ENCODE measurements around the gene BBS9.
"Not testable (repeated sequence)": the region's sequence is repeated elsewhere in the genome, so short reads cannot be mapped to it uniquely, and the experiment has no call there.

BBS9 gene

DNA sequence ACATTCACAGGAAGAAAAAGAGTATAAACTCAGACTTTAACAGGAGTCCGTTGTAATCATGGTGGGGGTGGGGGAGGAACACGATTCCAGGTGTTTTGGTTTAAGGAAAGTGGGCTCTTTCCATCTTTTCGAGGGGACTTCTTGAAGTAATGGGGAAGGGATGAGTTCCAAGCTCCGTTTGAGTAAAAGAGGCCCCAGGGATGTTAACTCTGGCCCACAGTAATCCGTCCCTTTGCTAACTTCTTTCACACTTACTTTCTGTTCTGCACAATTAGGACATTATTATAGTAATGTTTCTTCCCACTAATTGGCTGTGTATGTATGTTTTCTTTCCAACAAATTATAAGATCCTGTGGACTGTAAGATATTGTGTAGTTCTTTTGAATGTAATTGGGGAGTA, 374.4 kb downstream of the BBS9 start:
- no peak for DNase-seq

DNA sequence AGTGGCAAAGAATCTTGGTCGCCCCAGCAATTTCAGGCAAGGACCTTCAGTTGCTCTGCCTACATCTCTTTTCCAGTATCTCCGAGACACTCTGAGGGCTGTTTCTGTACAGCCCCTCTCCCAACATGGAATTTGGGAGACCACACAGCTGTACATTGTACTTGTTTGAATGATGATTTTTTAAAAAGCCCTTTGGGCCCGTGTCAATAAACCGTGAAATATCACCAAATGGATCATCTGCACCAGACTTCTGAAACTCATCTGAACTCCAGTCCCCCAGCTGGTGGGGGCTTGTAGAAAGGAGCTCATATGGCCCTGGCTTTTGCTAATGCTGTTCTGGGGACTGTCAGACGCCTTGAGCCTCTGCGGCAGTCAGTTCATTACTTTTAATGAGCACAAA, 374.9 kb downstream of the BBS9 start:
- no peak for DNase-seq

DNA sequence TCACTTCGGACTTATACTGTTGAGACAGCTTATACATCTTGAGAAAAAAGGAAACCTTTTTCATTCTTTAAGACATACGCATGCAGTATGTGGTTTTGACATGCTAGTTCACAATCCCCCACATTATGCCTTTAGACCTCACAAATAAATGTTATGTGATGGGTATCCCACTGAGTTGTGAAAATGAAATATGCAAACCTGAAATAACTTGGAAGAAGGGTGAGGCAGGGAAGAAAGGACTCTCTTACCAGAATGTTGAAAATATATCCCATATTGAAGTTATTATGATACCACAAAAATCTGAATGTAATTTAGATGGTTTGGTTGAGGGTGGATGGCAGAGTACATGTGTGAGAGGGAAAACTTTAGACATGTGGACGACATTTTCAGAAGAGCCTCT, 379.8 kb downstream of the BBS9 start:
- DNase-seq: no peak

DNA sequence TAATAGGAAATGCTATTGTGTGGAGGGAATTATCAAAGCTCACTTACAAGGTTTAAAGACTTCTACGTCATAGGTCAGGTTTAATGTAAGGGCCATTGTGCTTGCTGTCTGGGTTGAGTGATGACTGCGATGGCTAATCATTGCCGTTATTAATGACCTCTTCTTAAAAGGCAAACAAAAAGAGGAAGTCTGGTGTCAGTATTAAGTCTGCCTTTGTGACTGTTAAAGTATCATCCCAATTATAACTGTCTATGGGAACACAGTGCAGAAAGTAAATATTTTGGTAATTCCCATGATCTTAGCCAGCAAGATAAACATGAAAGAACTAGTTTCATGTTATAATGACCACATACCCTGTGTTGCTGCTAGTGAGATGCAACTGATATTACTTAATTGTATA, 382.4 kb downstream of the BBS9 start:
- DNase-seq: no peak

DNA sequence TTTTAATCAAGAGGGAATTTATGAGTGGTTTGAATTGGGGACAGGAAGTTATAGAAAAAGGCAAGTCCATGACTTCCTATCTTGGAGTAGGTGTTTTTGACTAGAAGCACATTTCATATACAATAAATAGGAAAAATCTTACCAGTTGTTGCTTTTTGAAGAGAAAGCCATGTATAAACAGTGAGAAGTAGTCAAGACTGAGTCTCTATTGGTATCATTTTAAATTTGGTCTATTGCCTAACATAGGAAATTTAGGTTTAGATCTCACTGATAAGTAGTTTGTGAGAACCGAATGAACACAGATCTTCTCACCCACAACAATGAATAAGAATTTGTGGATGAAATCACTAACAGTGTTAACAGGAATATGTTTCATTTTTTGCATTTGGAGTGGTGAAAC, 387.2 kb downstream of the BBS9 start:
- peak in 1 of 5 experiments; percentile 56 for DNase-seq

DNA sequence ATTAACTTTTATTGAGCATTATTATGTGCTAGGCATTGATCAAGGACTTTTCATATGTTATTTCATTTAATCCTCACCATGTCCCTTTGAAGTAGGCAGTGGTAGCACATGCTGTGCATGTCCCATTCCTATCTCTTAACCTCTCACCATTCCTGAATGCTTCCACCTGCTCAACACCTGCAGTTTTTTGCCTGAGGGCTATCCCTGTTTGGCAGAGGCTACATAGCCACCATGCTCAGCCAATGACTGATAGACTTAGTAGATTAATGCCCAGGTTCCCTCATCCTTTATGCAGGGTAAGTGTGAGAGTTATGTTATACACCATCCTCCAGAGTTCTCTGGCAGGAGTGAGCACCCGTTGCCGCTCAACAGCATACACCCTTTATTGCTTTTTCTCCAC, 387.8 kb downstream of the BBS9 start:
- DNase-seq: no peak

DNA sequence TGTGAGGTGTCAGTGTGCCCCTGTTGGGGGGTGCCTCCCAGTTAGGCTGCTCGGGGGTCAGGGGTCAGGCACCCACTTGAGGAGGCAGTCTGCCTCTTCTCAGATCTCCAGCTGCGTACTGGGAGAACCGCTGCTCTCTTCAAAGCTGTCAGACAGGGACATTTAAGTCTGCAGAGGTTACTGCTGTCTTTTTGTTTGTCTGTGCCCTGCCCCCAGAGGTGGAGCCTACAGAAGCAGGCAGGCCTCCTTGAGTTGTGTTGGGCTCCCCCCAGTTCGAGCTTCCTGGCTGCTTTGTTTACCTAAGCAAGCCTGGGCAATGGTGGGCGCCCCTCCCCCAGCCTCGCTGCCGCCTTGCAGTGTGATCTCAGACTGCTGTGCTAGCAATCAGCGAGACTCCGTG, 397.6 kb downstream of the BBS9 start:
- not testable (repeated sequence) for DNase-seq

DNA sequence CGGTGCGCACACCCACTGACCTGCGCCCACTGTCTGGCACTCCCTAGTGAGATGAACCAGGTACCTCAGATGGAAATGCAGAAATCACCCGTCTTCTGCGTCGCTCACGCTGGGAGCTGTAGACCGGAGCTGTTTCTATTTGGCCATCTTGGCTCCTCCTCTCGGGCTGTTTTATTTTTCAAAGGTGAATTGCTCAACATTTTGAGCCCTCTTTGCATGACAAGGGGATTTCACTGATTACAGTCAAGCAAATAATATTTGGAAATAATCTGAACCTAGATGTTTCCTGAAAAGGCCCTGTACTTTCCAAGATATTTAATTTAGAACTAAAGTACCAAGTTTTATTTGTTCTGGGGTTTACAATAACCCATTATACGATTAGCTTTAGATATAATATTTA, 398.2 kb downstream of the BBS9 start:
- DNase-seq: not testable (repeated sequence)

DNA sequence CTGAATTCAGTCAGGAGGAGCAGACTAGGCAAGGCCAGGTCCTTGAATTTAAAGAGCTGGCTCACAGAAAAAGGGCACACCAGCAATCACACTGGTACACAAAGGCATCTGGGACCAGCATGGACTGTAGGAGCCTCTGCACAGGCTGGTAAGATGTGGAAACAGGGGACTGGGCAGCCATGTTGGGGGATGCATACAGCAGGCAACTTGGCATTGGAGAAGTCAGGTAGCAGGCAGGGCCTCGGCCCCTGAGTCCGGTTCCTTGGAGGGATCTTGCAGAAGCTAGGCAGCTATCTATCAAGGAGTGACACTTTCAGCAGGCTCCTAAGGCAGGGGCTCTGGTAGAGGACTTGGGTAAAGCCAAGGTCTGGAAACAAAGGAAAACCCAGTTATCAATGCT, 399.7 kb downstream of the BBS9 start:
- DNase-seq: no peak

DNA sequence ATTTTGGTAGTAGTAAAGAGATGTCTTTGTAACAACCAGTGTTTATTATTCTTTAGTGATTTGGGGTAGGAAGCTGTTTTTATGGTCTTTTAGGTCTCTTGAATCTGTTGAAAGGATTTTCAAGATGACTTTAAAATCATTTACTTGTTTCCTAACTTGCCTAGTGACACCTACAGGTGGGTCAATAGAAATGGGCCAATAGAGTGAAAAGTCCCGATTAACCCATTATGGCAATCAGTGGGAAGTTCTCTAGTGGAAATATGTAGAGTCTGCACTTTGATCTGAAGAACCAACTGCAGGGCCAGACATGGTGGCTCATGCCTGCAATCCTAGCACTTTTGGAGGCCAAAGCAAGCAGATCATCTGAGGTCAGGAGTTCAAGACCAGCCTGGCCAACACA, 401.3 kb downstream of the BBS9 start:
- no peak for DNase-seq

DNA sequence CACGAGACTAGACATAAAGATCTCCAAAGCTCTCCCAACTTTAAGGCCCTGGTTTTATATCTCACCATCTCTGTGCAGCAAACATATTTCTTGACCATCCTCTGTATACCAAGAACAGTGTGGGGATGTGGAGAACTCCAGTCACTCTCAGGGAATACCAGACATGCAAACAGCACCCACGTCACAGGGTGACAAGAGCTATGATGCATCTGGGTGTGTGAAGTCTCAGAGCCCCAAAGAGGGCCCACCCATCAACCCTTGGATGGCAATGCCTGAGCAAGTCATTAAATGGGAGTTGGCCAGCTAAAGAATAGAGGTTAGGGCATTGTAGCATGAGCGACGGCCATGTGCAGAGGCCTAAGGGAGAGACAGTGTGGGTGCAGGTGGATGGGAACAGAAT, 402.5 kb downstream of the BBS9 start:
- no peak for DNase-seq

DNA sequence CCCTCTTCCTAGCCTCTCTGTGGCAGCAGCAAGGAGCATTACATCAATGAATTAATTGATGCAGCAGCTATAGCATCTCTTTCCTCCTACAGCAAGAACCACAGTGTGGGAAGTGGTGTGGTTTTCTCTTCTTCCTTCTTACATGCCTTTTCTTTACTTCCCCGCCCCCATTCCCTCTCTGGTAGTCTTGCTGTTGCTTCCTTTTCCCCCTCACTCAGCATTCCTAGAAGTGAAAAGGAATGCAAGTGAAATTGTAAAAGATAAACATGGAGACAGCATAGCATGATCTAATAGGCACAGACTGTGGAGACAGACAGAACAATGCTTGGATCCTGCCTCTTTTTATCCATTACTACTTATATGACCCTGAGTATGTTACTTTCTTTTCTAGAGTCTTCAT, 405.5 kb downstream of the BBS9 start:
- DNase-seq: no peak

DNA sequence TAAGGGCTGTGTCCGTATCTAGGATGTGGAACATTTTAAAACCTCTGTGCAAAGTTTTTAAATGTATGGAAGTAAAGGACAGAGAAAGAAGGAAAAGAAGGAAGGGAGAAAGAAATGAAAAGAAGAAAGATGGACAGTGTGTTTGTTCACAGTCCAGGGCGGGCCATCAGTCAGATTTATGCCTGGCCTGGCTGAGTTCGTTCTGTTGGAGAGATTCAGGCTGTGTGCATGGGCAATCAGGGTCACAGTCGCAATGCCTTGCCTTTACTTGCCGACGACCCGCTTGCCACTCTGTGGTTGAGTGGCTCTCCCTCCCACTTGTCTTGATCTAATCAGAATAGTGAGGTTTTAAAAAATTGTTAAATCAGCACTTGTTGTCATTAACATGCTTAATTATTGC, 406.6 kb downstream of the BBS9 start:
- no peak for DNase-seq

DNA sequence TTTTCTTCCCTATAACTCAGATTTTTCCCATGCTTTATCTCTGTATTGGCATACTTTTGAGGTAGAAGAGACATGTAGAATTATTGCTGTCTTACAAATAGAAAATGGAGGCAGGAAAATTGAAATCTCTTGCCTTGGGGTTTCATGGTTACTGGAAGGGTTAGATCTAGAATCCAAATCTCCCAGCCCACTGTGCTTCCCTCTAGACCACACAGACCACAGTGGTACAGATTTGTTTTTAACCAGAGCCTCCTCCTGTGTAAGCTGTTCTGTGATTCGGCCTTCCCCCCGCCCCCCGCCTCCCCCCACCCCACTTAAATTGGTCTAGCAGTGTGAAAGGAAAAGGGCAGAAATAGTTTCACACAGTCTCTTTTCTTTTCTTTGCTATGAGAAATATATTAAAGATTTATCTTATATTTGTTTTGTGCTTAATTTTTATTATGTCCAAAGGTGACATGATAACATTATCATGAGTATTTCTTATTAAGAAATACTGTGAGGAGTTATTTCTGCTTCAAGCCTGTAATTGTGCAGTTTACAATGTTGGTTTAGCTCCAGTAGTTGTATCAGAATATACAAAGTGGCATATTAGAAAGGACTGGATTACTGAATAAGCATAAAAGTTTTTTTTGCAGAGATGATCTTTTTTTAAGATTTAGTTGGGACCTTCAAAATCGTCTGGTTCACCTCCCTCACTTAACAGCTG, 407.2 kb downstream of the BBS9 start:
- peak in 1 of 5 experiments; percentile 3 for DNase-seq

DNA sequence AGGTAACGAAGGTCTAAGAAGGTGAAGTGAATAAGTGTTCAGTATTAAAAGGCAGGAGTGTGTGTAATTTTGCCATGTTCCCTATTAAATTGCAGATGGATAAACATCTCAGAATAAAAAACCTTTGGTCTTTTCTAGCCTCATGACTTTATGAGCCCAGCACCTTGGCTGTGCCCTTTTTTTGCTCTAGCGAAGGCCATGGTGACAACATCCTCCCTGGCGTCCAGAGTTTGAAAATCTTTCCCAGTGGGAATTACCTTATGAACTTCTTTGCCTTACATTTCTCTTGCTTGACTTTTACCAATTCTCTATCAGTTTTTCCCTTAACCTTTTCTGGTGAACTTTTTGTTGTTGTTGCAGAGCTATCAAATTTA, 407.7 kb downstream of the BBS9 start:
- DNase-seq: no peak

DNA sequence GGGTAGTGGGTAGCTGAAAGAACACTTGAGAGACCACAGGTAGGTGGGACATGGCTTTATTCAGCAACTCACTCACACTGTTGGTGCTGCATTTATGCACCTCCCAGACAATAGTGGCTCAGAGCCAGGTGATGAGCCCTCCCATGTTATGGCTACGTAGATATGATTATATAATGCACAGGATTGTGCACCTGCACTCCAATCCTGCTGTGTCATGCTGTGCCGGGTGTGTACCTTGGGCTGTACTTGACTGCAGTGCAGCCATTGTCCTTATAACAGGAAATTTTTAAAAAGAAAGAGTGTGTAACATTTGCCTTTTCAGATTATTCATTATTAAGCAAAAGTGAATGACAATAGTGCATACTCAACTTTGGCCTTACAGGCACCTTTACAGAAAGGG, 409.8 kb downstream of the BBS9 start:
- peak in 1 of 5 experiments; percentile 14 for DNase-seq

DNA sequence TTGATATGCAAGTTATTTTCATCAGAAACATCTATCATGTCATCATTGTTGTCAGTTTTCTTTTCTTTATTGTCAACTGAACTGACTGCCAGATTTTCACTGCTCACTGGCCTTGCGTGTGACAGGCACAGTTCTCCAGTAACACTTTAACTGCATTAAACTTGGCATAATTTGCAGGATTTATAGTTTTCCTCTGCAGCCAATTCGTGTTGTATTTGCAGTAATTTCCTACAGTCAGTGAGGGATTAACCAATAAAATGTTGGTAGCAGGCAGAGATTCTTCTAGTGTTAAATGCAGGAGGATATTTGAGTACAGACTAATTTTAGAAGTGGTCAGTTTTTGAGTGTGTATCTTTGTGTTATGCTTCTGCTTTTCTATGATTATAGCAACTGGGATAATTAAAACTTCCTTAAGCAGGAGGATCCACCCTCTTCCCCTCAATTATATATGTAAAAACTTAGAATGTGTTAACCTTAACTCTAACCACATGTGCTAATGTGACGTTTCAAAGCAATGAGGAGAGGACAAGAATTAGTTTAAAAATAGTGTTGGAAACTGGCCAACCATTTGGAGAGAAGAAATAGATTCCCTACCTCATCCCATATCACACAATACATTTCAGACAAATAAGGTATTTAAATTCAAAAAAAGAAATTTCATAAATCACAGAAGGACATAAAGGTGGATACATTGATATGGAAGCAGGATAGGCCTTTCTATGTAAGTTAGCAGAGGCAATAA, 410.5 kb downstream of the BBS9 start:
- no peak for DNase-seq

DNA sequence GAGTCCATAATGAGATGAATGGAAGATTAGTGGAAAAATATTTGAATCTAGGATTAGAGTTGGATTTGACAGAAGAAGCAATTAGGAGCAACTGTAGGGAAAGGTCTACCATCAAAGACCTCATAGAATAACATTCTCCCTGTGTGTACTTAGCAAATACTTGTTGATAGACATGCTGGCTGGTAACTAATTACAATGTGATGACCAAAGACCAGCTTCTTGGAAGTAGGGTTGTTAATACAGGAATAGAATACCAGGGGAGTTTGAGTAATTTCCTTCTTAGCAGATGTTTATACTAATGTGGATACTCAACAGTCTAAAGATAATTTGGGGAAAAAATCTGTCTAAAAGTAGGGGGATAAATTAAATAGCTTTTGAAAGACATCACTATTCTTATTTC, 418.5 kb downstream of the BBS9 start:
- no peak for DNase-seq

DNA sequence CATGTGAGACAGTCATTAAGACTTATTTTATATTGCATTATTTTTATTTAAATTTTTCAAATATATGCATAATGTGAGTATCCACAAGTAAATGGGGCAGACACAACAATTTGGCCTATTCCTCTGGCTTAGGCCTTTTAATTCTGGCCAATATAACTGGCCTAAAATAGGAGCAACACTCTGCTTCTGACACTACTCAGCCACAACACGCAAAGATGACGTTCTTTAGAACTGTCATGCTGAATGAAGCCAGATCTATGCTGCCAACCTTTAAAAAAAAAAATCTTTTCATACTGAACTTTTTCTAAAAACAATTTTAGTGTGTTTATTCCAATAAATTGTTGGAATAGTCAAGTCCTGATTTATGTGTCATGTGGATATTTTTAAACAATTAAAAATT, 421.0 kb downstream of the BBS9 start:
- no peak for DNase-seq

DNA sequence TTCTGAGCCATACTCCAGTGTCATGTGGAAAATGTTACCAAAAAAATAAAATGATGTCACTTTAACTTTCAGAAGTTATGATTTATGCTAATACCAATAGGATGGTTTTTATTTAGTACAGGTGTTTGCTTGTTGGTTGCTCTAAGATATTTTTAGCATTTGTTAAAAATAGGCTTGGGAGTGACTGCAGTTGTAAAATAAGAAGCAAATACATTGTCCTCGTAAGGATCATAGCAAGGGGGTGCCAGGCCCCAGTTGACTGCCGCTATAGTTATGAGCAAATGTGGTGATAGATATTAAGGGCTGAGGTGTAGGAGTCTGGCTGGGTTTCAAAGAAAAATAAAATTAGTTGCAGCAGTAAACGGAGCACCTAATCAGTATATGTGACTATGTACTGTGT, 421.6 kb downstream of the BBS9 start:
- DNase-seq: no peak

DNA sequence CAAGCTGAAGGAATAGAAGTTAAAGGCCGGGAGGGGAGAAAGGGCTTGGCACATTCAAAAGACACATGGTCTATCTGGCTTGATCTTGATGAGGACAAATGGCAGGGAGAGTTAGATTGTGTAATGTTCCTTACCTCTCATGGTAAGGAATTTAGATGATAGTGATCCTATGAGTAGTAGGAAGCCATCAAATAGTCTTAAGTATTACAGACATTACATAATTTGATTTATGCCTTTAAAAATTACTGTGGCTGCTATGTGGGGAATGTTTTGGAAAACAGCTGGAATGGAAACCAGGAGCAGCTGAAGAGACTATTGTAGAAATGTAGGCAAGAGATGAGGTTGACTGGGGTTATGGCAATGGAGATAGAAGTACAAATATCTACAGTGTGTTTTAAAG, 424.7 kb downstream of the BBS9 start:
- no peak for DNase-seq

DNA sequence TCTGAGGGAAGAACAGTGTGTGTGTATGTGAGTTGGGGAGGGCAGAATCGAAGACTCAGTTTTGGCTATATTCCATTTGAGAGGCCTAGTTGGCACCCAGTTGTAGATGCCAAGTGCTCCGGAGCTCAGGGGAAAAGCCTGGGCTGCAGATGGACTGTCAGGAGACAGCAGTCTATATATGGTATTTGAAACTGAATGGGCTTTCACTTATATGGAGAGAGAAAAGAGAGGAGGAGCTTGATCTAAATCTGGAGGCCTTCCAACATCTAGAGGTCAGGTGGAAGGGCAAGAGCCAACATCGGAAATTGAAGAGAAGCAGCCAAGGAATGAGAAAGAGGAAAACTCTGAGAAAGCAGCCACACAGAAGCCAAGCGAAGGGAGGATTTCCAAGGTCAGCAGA, 425.2 kb downstream of the BBS9 start:
- DNase-seq: no peak

DNA sequence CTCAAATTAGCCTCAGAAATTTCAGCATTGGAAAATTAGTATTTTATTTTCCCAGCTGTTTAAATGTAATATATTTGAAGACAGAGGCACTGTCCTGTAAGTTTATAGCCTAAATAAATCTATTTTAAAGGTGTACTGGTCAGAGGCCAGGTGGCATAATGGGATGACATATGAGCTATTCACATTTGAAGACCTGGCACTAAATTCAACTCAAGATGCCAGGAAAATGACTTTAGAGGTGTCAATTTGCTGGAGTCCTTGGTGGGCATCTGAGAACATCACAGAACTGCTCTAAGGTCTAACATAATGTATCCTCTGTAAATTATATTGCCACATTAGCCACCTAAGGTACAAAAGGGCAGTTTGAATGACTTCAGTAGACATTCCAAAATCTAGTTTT, 427.1 kb downstream of the BBS9 start:
- DNase-seq: no peak

DNA sequence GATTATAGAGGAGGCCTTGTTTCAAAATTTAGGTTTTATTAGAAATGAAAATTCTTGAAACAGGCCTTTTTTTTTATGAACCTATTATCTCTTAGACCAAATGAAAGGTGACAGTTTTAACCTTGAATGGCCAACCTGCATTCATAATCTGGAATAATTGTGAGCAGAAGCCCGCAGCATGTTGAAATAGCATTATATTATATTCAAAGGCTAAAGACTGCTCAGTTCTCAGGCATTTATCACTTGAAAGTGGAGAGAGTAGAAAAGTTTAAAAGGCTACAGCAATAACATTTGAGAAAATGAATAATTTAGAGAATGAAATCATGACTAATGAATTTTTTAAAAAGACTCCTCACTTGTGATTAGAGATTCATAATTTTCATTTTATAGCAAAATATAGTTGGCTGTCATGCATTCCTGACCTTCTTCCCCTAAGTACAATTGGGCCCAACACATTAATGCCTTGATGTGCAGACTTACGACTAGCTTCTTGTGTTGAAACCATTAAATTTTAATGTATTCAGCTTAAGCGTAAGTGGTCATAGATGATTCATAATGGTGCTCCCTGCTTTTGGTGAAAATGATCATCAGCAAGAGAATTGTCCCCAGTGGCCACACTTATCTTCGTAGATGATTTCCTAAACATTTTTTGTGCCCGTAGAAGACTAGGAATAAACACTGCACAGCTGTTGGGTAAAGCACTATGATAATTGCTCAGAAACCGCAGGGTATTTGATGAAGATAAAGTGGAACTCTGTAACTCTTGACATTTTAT, 429.4 kb downstream of the BBS9 start:
- no peak for DNase-seq

All from T-helper 2 cell (primary cell).